Cardiac fibroblast (primary cell): ENCODE measurements around the gene ZNF554.
"Not testable (repeated sequence)": the region's sequence is repeated elsewhere in the genome, so short reads cannot be mapped to it uniquely, and the experiment has no call there.

Experiments
- DNase-seq, 2 donors: peaks; one replicate each; pipeline versions ENCODE4 v3.0.0 to v3.0.0-alpha.2; 2010; ENCODE audit warnings: low read depth in 2 of 2
- H3K4me3 ChIP-seq, 2 donors: replicated peaks in 1 of 2; 1 replicate in 1 of 2; 2 replicates in 1 of 2; pipeline ENCODE4 v1.5.1; 2011; ENCODE audit warnings: low read depth in 2 of 2, low read length in 2 of 2, mild to moderate bottlenecking in 2 of 2, moderate library complexity in 1 of 2
- TF ChIP-seq, protein P1 (sequence below): IDR thresholded peaks from one replicate; pipeline ENCODE4 v1.5.1; 2011; ENCODE audit warnings: low read depth, mild to moderate bottlenecking, low read length, inconsistent platforms

Gene ZNF554

DNA sequence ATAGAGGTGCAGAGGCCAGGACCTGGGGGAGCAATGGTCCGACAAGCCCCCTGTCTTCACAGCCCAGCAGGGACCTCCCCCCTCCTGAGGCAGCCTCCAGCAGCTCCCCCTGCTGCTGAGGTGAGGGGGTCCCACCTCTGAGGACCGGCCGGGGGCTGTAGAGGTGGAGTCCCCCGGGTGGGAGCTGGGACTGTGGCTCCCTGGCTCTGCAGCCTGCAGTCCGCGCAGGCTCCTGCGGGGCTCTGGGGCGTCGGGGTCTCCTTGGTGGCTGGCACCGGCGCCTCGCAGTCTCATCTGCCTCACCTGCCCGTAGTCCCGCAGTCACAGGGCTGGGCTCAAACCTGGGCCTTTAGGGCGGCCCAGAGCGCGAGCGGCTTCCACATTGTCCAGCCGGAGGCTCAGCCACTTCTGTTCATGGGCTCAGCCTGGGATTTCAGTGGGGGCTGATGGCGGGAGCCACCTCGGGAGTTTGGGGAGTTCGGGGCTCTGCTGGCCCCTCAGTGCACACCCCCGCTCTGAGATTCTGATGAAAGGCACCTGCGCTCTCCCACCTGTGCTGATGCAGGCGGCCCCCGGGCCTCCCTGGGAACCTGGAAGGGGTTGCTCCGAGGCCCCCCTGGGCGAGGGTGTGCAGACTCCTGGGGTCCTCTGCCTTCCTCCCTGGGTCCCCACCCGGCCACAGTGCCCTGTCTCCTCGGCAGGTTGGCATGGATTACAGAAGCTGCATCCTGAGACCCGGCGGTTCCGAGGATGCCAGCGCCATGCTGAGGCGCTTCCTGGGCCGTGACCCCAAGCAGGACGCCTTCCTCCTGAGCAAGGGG is 7.0 kb upstream of the ZNF554 start:
- no peak overlapping the region for H3K4me3 ChIP-seq
- no peak for DNase-seq
- TF ChIP-seq, protein P1, sequence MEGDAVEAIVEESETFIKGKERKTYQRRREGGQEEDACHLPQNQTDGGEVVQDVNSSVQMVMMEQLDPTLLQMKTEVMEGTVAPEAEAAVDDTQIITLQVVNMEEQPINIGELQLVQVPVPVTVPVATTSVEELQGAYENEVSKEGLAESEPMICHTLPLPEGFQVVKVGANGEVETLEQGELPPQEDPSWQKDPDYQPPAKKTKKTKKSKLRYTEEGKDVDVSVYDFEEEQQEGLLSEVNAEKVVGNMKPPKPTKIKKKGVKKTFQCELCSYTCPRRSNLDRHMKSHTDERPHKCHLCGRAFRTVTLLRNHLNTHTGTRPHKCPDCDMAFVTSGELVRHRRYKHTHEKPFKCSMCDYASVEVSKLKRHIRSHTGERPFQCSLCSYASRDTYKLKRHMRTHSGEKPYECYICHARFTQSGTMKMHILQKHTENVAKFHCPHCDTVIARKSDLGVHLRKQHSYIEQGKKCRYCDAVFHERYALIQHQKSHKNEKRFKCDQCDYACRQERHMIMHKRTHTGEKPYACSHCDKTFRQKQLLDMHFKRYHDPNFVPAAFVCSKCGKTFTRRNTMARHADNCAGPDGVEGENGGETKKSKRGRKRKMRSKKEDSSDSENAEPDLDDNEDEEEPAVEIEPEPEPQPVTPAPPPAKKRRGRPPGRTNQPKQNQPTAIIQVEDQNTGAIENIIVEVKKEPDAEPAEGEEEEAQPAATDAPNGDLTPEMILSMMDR, result no peak

DNA sequence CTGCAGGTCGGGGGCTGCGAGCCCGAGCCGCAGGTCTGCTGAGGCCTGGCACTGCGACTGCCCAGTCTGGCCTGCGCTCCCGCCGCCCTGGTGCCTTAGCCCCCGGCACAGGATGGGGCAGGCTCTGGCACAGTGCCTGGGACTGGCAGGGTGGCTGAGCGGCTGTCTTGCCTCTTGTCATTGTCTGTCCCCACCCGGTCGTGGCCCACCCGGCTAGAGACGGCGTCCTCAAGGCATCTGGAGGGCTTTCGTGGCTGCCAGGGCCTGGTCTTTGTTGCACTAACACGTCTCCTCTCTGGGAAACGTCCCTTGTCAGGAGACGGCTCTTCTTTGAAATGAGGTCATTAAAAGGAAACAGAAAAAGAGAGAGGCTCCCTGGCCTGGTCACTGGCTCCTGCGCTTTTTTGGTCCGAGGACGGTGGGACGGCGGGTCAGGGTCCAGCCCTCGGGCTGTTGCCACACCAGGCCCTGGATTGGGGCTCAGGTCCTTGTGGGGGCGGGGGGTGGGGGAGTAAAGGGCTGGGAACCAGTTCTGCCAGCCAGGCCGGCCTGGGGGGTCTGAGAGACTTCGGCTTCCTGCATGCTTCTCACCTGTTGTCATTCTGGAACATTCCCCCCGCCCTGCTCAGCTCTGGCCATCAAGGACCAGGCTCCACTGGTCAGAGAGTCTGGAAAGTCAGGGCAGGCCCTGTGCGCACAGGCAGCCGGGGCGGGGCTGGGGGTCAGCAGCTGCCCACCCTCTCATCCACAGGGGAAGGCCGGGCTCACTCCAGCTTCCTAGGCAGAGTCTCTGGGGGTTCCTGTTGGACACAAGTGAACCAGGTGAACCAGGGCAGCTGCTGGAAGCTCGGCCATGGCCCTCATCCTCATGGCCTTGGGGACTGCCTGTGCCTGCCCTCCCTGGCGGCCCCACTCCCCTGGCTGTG is 6.2 kb upstream of the ZNF554 start:
- no peak for DNase-seq
- TF ChIP-seq, protein P1, result no peak
- H3K4me3 ChIP-seq, result no peak overlapping the region

GRCh38 chr19:2814426-2814825 is 5.2 kb upstream of the ZNF554 start:
- no peak for DNase-seq
- TF ChIP-seq, protein P1, result no peak
- no peak overlapping the region for H3K4me3 ChIP-seq

DNA sequence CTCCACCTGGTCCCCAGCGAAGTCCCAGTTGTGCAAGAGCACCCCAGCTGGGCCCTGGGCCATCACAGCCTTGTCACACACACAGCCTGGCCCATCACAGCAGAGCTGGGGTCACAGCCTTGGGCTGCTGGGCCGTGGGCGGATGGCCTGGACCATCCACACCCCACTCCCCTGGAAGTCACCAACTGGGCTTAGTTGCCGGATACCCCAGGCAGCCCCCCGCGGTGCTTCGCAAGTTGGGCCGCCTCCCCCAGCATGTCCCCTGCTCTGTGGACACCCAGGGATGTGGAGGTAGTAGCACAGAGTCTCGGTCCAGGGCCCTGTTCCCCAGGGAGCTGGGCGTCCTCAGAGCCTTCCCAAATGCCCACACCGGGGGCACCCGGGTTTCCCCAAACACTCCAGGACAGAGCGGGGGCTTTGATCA is 4.5 kb upstream of the ZNF554 start:
- TF ChIP-seq, protein P1, result no peak
- H3K4me3 ChIP-seq, result no peak overlapping the region

GRCh38 chr19:2815923-2816322 is 3.7 kb upstream of the ZNF554 start:
- H3K4me3 ChIP-seq, result no peak overlapping the region
- TF ChIP-seq, protein P1, result no peak
- DNase-seq, result no peak

More for the DNA sequence above, 4.5 kb upstream of the ZNF554 start:
- no peak for DNase-seq

DNA sequence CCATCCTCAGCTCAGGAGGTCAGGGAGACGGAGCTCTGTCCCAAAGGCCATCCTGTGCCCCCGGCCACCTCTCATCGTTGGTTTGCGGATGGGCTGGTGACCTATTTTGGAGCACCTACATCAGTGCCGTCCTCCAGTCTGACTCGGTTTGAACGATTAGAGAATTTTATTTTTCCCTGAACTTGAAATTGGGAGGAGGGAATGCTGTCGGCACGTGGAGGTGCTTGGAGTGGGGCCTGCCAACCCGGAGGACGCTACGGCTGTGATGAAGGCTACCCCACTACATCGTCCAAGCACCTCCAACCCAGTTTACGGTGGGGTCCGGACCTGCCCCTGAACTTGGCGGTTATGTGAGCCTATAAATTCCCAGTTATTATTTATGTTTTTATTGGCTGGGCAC is 3.0 kb upstream of the ZNF554 start:
- DNase-seq, result no peak
- TF ChIP-seq, protein P1, result no peak

GRCh38 chr19:2817237-2817829 is 2.3 kb upstream of the ZNF554 start:
- peak in 1 of 2 donors; percentile 25 for DNase-seq
- not testable (repeated sequence) for H3K4me3 ChIP-seq

More for the DNA sequence above, 3.0 kb upstream of the ZNF554 start:
- H3K4me3 ChIP-seq, result no peak overlapping the region
